Stimulated activated CD8-positive, alpha-beta memory T cell treated with anti-CD3 and anti-CD28 coated beads, Interleukin-4, amount 100 ng/mL, for 48 hours (primary cell): Measurements from ENCODE around the gene OSTF1.

Source experiments
- DNase-seq: peaks from one replicate; pipeline ENCODE4 v3.0.0-alpha.2; 2020

The OSTF1 gene

GRCh38 chr9:75169623-75170022, 81.3 kb downstream of the OSTF1 start:
- DNase-seq, result no peak

GRCh38 chr9:75170898-75171360, 82.6 kb downstream of the OSTF1 start:
- no peak for DNase-seq

DNA sequence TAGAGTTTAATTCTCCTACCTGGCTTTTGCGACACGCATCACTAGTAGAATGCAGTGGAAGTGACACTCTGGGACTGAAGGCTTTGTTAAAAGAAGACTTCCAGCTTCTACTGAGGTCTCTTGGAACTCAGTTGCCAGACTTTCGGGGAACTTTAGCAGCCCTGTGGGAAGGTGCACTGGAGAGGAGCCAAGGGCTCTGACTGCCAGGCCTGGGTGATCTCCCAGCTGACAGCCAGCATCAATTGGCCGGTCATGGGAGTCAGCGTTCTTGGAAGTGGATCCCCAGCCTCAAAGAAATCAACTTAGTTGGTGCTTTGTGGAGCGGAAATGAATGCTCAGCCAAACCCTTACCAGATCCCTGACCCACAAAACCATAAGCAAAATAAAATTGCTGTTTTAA, 87.1 kb downstream of the OSTF1 start:
- no peak for DNase-seq

DNA sequence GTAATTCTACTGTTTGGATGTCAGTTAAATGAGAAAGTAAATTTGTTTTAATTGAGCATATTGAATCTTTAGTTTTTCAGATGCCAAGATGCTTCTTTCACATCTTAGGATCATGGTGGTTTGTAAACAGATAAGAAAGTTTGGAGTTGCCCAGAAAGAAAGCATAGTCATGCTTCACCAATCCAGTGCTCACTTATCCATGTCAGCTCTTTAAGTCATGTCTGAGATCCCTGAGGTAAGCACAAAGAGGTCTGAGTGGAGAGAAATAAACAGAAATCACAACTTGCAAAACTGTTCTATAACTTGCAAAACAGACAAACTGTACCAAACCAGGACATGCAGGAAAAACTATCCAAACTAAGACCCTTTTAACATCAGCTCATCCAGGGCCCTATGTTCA, 87.7 kb downstream of the OSTF1 start:
- DNase-seq, result no peak

- DNase-seq, result no peak
Observed at GRCh38 chr9:75181750-75182149, 93.4 kb downstream of the OSTF1 start.

DNA sequence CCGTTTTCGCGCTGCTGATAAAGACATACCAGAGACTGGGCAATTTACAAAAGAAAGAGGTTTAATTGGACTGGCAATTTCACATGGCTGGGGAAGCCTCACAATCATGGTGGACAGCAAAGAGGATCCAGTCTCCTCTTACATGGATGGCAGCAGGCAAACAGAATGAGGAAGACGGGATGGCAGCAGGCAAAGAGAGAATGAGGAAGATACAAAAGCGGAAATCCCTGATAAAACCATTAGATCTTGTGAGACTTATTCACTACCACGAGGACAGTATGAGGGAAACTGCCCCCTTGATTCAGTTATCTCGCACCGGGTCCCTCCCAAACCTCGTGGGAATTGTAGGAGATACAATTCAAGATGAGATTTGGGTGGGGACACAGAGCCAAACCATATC, 95.0 kb downstream of the OSTF1 start:
- DNase-seq, result no peak

DNA sequence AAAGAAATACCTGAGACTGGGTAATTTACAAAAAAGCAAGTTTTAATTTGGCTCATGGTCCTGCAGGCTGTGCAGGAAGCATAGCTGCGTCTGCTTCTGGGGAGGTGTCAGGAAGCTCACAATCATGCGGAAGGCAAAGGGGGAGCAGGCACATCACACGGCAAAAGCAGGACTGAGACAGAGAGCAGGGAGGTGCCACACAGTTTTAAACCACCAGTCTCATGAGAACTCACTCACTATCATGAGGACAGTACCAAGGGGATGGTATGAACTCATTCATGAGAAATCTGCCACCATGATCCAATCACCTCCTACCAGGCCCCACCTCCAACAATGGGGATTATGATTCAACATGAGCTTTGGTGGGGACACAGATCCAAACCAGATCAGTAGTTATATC, 96.2 kb downstream of the OSTF1 start:
- DNase-seq, result no peak

DNA sequence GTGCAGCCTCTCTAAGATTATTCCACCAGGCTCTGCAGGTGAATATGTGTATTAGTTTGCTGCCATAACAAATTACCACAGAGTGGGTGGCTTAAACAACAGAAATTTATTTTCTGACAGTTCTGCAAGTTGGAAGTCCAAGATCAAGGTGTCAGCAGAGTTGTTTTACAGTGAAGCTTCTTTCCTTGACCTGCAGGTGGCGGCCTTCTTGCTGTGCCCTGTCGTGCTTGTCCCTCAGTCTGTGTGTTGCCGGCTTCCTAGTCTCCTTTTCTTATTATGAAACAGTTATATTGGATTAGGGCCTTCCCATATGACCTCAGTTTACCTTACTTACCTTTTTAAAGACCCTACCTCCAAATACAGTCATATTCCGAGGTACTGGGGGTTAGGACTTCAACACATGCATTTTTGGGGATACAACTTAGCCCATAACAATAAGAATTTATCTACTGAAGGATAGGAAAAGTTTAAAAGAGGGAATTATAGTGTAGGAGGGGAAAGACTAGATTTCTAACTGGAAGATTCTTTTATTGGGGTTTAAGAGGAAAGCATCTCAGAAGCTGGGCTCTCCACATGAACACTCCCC, 97.4 kb downstream of the OSTF1 start:
- peak; percentile 70 for DNase-seq

GRCh38 chr9:75186767-75187380, 98.6 kb downstream of the OSTF1 start:
- no peak for DNase-seq

DNA sequence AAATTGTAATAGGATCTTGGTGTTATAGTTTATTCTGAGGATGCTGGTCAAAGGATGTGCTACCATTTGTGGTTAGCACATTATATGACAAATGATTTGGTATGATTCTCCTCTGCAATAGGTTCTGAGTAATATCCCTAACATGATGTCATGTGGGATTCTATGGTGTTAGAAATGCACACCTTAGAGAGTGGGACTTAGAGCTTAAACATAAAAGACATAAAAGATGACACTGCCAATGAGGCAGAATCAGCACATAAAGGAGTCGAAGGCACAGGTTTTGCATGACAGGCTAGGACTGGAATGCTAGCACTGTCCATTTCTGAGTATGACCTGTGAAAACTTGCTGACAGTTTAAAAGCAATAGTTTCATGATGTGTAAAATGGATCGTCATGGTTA, 100.4 kb downstream of the OSTF1 start:
- DNase-seq, result no peak

DNA sequence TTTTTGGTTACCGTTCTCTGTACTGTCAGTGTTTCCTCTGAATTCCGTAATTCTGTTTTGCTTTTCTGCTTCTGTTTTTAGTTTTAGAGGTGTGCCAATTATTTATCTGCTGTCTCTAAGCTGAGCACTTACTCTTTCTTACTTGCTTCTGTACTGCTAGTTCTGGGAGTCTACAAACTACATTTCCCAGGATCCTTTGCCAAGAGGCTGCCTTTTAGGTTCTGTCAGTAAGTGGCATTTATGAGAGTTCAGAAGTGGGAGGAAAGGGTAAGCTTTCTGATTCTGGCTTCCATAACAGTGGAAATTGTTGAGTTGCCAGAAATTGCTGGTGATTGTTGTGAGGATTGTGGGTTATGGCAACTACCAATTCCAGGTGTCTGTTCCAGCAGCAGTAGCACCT, 102.4 kb downstream of the OSTF1 start:
- DNase-seq, result no peak
